Activated naive CD4-positive, alpha-beta T cell (primary cell): Measurements from ENCODE around the gene WDFY3.

ENCODE experiments used
- DNase-seq, 4 experiments: peaks; one replicate each; lab custom pipeline; 2025; lab: John Stamatoyannopoulos, UW

The WDFY3 gene

DNA sequence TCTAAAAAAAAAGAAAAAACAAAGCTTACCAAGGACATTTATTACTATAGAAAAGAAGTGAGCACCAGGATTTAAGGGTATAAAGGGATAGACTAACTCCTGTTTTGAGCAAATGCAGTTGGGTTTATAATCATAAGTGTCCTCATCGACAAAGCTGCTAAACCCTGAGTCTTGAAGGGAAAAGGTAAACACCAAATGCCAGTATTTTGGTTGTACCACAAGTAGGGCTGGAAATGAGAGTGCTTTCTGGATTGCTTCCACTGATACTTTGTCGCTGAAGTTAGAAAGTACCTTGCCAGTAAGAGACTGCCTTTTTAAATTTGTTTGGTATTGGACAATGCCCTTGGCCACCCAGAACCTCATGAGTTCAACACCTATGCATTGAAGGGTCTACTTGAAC is 53.7 kb downstream of the WDFY3 start:
- no peak for DNase-seq

DNA sequence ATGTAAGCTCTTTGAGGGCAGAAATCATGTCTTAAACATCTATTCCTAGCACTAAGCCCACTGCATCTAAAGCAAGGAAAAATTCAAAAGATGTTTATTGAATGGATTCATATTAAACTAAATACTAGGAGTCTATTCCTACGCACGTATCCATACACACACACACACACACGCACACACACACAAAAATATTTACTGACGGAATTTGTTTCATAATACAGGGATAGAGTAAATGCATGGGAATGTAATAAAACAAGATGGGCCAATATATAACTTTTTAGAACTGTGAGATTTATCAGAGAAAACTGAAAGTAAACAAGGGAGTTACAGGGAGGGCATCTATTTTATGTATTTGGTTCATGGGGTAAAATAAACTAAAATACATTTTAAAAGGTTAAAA is 57.6 kb downstream of the WDFY3 start:
- DNase-seq, result no peak

DNA sequence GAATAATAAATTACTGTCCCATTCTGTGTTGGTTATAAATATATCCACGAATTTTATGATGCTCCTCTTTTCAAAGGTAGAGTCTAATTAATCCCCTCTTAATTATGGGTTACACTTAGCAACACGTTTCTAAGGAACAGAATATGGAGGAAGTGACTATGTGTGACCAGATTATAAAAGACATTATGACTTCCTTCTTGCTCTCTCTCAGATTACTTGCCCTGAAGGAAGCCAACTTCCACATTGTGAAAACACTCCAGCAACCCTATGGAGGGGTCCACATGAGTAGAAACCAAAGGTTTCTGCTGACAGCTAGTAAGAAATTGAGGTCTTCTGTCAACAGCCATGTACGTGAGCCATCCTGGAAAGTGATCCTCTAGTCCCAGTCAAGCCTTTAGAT is 59.3 kb downstream of the WDFY3 start:
- DNase-seq, result no peak

DNA sequence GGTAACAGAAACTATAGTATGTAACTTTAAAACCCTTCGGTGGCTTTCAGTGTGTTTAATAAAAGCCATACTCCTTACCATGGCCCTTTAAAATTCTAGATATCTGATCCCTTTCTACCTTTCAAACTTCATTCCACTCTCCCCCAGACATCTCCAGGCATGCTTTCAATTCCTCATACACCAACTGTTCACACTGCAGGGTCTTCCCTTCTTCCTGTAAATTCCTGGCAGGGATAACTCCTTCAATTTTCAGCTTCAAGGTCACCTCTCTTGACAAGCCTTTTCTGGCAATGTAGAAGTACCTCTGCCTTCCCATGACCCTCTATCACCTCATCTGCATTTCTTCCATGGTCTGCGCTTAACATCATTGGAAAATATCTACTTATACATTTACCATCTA is 60.8 kb downstream of the WDFY3 start:
- DNase-seq, result no peak

DNA sequence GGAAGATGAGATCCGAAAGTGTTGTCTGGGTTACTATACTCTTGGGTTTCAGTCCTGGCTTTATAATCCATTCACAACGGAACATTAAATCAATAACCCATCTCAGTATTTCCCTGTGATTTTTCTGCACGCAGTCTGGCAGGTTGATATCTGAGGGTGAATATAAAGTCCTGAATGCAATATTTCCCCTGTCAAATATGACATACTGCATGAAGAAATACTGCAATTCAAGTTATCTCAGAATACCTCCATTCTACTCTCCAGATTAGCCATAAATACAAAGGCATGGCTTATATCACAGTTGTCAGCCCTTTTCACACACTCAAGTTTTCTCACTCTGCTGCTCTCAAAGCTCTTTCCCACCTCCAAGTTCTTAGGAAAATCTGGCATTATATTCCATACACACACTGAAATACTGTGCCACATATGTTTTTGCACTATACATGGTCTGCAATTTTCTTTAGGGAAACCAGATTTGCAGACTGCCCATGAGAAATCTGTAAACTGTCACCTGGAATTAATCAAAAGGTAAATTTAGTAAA is 64.7 kb downstream of the WDFY3 start:
- no peak for DNase-seq

DNA sequence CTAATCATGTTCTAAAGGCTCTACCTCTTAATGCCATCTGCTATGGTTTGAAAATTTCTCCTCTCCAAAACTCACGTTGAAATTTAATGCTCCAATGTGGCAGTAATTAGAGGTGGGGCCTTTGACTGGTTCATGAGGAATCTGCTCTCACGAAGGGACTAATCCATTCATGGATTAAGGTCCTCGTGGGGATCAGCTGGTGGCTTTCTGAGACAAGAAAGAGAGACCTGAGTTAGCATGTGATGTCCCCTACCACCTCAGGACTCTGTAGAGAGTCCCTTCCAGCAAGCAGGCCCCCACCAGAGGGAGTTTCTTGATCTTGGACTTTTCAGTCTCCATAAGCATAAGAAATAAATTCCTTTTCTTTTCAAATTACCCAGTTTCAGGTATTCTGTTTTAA is 65.3 kb downstream of the WDFY3 start:
- DNase-seq, result no peak

DNA sequence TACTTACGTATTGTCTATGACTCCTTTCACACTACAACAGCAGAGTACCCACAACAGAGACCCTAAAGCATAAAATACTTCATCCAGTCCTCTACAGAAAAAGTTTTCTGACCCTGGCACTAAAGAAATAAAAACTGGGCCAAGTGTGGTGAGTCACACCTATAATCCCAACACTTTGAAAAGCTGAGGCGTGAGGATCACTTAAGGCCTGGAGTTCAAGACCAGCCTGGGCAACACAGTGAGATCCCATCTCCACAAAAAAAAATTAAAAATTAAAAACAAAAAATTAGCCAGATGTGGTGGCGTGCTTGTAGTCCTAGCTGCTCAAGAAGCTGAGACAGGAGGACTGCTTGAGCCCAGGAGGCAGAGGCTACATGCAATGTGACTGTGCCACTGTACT is 66.9 kb downstream of the WDFY3 start:
- DNase-seq, result no peak

DNA sequence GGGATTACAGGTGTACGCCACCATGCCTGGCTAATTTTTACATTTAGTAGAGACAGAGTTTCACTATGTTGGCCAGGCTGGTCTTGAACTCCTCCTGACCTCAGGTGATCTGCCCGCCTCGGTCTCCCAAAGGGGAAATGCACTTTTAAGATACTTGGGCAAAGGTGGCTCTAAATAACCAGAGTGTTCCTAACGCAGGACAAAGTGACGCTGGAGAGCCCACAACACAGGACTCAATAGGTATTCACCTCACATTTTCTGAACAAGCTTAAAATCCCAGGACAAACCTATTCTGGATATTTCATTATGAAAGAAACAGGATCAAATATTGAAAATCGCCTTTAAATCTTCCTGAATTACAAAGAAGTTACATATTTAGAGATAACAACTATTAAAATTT is 69.0 kb downstream of the WDFY3 start:
- no peak for DNase-seq

DNA sequence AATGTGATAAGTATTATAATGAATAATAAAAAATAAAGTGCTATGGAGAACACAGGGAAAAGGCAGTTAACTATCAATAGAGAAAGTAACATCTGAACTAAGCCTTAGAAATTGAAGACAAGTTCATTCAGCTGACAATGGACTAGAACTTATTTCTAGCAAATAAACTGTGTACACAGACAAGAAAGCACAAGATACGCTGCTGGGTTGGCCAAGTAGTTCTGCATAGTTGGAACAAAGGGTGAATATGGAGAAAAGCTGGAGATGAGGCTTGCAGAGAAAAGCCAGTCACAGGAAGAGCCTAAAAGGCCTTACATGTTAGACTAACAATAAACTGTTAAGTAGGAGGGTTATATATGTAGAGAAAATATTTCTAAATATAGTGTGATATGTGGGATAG is 71.2 kb downstream of the WDFY3 start:
- no peak for DNase-seq

DNA sequence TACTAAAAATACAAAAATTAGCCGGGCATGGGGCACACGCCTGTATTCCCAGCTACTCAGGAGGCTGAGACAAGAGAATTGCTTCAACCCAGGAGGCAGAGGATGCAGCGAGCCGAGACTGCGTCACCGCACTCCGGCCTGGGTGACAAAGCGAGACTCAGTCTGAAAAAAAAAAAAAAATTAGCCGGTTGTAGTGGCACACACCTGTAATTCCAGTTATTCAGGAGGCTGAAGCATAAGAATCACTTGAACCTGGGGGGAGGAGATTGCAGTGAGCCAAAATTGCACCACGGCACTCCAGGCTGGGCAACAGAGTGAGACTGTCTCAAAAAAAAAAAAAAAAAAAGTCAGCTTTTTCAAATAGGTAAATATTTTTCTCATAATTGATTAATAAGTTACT is 71.9 kb downstream of the WDFY3 start:
- no peak for DNase-seq

DNA sequence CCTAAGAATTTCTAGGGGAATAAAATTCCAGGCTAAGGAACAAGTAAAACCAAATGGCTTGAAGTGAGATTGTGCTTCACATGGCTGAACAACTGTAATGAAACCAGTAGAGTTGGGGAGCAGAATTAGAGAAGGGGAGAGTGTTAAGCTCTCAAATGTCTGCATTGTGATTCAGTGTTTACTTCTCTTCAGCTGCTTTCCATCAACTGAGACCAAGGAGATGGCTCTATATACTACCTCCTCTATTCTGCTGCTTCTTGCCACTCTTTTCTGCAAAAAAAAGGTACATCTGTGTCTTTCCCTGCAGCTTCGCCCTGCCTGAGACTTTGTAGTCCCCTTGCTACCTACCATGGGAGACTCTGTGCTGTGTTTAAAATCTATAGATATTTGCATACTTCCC is 73.5 kb downstream of the WDFY3 start:
- no peak for DNase-seq

DNA sequence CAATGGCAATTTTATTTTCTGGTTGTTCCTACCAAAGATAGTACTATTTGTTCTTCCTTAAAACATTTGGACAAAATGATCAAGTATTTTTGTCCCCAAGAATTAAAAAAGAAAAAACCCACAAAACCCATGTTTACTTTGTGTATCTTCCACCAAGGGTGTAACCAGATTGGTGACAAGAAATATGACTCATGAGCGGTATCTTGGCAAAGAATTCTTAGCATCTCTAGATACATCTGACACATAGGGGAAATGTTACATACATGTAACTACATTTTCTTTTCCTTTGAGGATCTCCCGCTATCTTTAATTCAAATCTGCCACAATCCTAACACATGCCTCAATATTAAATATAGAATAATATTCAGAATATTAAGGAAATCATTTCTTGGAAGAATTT is 78.7 kb downstream of the WDFY3 start:
- no peak for DNase-seq

DNA sequence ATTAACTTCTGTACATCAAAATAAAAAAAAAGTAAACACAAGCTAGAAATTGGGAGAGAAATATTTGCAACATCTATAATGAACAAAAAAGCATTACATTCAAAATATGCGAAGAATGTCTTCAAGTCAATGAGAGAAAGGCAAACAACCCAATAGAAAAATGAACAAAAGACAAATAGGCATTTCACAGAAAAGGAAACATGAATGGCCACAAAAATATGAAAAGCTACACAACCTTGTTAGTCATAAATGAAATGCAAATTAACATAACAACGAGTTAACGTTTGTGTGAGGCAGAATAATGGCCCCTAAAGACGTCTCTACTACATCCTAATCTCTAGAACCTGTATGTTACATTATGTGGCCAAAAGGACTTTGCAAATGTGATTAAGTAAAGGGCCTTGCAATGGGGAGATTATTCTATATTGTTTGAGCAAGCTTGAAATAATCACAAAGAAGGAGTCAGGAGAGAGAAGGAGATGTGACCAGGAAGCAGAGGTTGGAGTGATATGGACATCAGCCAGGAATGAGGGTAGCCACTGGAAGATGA is 86.8 kb downstream of the WDFY3 start:
- no peak for DNase-seq

DNA sequence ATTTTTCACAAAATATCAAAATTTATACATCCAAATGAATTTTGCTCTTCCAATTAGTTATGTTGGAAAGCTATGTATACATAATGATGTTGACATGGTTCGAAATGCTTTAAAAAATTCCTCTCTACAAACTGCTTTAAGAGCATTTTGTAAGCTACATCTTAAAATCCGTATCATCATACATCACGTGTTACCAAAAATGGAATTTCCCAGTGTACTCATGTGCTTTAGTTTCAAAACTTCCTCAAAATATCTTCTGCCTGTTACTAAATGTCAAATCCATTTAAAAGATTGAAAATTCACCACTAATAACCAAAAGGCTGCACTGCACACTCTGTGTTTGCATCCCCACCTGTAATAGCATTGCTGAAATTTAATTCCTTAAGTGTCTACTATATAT is 87.9 kb downstream of the WDFY3 start:
- DNase-seq, result no peak

DNA sequence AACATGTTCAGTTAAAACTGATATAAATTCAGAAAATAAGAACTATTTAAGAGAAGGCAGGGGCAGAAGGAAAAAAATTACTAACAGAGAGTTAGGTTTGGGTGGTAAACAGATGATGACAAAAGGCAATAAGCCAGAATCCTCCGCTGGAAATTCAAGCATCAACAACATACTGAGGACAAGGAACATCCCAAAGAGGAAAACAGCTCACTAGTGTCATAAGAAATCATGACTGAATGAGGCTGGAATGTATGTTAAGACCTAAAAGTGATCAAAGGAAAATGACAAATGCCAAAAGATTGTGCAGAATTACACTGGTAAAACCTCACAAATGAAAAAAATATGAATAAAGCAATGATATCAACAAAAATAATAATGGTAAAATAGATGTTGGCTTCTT is 88.4 kb downstream of the WDFY3 start:
- no peak for DNase-seq

DNA sequence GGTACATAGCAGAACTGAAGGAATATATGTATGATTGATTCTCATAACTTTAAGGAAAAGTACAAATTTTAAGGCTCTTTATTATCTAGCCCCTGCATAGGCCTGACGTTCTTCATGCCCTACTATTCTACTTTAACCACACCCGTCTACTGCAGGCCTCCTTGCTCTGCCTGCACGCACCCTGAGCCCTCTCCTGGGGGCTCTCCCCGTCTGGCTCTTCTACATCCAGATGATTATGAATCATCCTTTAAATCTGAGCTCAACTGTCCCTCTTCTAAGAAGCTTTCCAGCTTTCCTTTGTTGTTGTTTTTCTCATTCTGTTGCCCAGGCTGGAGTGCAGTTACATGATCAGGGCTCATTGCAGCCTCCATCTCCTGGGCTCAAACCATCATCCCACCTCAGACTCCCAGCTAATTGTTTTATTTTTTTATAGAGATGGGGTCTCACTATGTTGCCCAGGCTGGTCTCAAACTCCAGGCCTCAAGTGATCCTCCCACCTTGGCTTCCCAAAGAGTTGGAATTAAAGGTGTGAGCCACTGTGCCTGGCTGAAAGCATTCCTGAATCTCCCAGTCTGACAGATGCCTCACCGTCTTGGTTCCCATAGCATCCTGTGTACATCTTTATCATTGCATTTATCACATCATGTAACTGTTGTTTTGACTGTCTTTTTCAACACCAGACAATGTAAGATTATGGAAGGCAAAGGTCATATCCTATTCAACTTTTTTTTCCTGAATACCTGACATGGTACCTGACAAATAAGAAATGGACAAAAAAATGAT is 89.2 kb downstream of the WDFY3 start:
- DNase-seq, result no peak

DNA sequence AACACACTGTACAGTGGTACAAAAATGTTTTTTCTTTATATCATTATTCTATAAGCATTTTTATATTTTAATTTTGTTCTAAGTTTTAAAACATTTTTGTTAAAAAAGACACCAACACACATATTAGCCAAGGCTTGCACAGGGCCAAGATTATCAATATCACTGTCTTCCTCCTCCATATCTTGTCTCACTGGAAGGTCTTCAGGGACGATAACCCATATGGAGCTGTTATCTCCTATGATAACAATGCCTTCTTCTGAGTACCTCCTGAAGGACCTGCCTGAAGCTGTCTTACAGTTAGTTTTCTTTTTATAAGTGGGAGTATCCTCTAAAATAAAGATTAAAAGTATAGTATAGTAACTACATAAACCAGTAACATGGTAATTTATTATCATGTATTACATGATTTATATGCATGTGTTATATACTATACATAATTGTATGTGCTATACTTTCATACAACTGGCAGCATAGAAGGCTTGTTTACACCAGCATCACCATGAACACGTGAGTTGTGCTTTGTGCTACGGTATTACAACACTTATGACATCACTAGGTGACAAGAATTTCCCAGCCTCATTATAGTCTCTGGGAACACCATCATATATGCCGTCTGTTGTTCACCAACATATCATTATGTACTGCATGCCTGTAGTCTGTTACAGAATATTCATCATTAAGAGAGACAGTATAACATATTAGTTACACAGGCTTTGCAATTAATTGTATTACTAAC is 90.7 kb downstream of the WDFY3 start:
- no peak for DNase-seq

DNA sequence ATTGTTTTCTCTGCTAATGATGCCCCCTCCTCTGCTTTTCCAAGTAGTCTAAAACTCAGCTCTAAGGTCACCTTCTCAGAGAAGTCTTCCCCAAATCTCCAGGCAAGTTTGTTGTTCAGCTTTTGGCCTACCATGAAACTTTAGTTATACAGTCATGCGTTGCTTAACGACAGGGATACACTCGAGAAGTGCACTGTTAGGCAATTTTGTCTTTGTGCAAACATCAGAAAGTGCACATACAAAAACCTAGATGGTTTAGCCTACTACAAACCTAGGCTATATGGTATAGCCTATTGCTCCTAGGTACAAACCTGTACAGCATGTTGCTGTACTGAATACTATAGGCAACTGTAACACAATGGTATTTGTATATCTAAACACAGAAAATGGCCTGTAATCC is 91.9 kb downstream of the WDFY3 start:
- DNase-seq, result no peak

DNA sequence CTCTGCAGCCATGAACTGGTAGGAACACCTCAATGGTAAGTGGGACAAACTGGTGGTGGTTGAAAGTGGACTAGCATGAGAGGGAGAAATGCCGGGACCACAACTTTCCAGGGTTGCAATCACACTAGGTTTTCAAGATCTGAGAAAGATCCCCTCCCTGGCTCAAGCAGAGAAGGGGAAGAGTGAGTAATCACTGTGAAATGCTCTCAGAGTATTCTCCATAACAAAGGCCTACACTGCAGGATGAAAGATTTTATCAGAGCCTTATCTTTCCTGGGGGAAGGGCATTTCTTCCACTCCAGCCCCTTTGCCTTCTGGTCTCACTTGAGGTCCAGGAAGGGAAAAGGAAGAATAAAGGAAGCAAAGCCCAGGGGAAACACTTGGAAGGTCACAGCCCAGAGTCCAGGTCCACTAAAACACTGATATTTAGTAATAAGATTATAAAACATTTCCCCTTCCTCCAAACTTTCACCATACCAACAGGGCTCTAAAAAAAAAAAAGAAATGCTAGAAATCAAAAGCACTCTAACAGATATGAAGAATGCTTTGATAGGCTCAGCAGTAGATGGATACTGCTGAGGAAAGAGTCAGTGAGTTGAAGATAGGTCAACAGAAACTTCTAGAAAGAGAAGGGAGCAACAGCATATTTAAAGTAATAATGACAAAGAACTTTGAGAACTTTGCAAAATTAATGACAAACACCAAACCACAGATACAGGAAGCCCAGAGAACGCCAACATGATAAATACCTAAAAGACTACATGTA is 95.9 kb downstream of the WDFY3 start:
- DNase-seq, result no peak

DNA sequence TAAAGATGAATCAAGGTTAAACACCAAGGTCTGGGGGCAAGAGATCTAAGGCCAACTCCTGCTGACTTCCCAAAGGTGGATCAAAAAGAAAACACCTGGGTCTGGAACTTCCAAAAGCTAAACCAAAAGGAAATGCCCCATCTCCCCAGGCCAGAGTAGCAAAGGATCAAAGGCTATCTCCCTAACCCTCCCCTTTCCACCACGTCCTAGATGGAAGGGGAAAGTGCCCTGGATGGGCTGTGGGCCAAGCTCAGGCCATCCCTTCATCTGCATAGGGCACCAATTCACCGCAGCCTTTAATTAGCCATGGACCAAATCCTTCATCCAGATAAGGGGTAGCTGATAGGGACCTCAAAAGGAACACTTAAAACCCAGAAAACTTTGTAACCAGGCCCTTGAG is 100.2 kb downstream of the WDFY3 start:
- no peak for DNase-seq

DNA sequence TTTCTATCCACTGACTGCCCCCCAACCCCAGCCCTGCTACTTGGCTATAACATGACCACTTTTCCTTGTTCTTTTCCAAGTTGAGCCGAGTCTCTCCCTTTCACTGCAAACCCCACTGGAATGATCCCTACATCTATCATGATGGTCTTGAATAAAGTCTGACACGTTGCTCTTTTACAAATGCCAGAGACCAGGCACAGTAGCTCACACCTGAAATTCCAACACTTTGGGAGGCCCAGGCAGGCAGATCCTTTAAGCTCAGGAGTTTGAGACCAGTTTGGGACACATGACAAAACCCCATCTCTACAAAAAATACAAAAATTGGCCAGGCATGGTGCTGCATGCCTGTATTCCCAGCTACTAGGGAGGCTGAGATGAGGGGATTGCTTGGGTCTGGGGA is 100.9 kb downstream of the WDFY3 start:
- no peak for DNase-seq

DNA sequence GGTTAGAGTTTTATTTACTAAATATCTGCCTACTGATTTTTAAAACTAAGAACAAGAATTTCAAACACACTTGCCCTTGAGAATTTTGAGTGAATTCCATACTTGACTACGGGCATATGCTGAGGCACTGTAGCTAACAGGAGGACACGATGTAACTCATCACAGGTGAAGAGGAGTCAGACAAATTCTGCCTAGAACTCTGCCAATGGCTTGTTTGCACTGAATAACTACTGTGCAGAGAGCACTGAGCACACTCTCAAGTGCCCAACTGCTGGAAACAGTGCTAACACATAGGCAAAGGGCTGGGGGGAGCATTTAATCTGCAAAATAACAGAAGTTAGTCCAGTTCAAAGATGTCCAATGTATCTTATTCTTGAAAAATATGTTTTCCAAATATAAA is 104.4 kb downstream of the WDFY3 start:
- DNase-seq, result no peak

DNA sequence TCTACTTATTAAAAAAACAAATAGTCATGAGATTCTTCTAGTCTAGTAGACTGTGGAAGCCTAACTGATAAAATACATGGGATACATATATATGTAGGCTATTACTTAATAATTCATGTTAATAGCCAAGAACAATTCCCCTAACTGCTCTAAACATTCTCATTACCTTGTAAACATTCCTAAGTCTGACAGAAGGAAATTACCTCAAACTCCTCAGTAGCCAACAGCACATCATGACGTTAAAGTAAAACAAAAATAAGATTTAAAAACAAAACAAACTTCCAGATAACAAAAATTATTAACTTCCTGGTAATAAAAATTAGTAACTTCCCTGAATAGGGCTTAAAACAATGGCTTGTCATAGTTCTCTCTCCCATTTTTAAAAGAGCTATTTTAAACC is 109.2 kb downstream of the WDFY3 start:
- no peak for DNase-seq
